Erythroblast (primary cell): ENCODE measurements around the gene CTNND2.

Experiments used
- GATA1 ChIP-seq: IDR thresholded peaks from 2 replicates; pipeline ENCODE4 v1.6.1; 2011; ENCODE audit warnings: low read depth, mild to moderate bottlenecking, control low read depth, low read length, moderate library complexity
- POLR2A ChIP-seq: IDR thresholded peaks from 2 replicates; pipeline ENCODE4 v1.6.1; 2011; ENCODE audit warnings: mild to moderate bottlenecking, low read length

- TF ChIP-seq POLR2A (no peak), GATA1 (no peak)
Measured at GRCh38 chr5:11064763-11065450, 839.3 kb downstream of the CTNND2 start.
